Right cardiac atrium (tissue), 5 donors: ENCODE results near the gene CDK19. TPM values are rescaled to one million over a fixed set of nuclear protein-coding genes. Genes with fewer than 3 reads are reported as not detected.

ENCODE experiments used
- ATAC-seq, 2 donors: fragments of 200-7000 bp; cut with Tn5 transposase; one replicate each; pipeline versions ENCODE4 v1.8.0 to v1.9.1; 2020; ENCODE audit warnings: moderate library complexity in 2 of 2, mild to moderate bottlenecking in 1 of 2
- DNase-seq, 3 donors: peaks; one replicate each; pipeline ENCODE4 v3.0.0-alpha.2; 2020
- H3K27ac ChIP-seq: one replicate; pipeline ENCODE4 v1.5.1; 2013; ENCODE audit warnings: mild to moderate bottlenecking, low read length, control low read depth, moderate library complexity
- H3K27me3 ChIP-seq: one replicate; pipeline ENCODE4 v1.6.1; 2013; ENCODE audit not compliant: control insufficient read depth, insufficient read depth
- H3K4me1 ChIP-seq: one replicate; pipeline ENCODE4 v1.6.1; 2013; ENCODE audit warnings: low read length; ENCODE audit not compliant: control insufficient read depth, insufficient read depth
- H3K4me3 ChIP-seq: one replicate; pipeline ENCODE4 v1.5.1; 2013; ENCODE audit warnings: low read length, control low read depth
- H3K9me3 ChIP-seq: one replicate; pipeline ENCODE4 v1.6.1; 2013; ENCODE audit warnings: low read length; ENCODE audit not compliant: control insufficient read depth
- WGBS: extraction: QIAGEN DNeasy Blood & Tissue Kit; methylation state at CpG from one replicate; pipeline ENCODE4 v1.1.7; 2013; 5-methylcytosine and 5-hydroxymethylcytosine counted together
- intact Hi-C, 4 donors: fragments of 100-400 bp; cut with DNase I; formaldehyde crosslinking; loops; one replicate each; pipeline versions ENCODE4 v1.11.0 to v1.14.0; 2022 to 2023
- polyA plus RNA-seq: library from polyadenylated mRNA; stranded (reverse); fragments of 200-250 nt; gene quantifications from one replicate; pipeline ENCODE4 v1.2.3, GENCODE V29; 2013
- total RNA-seq, 4 donors: library from RNA; stranded (reverse); fragmentation: NEBNext Ultra II Directional; extraction: Animal tissue kit (Norgen Biotek cat#: 25700); gene quantifications; one replicate each; pipeline ENCODE4 v1.2.1, GENCODE V29; 2021
- donor health status: healthy with polysubstance abuse.
- donor health status: DM: no; HTN: yes; CAD: no.
- donor health status: DM: no; HTN: no; CAD: no.
- donor health status: DM: no; HTN: yes; CAD: no; lungs with severe emphysema.
- donor health status: DM: yes; HTN: yes; CAD: no.

CDK19 gene
- total and polyA plus RNA-seq, 5 donors, result 4.8 to 10.8 (median 9.8) TPM

GRCh38 chr6:110560239-110561007, 254.8 kb downstream of the CDK19 start:
- ATAC-seq (no peak), DNase-seq (no peak)
- intact Hi-C loops, result no loop called here
- 59% methylated on average over 6 of the region's 6 CpGs for WGBS
- H3K4me1 ChIP-seq, result no peaks in the 10 kb centered on the region
- no peaks in the 10 kb centered on the region for H3K9me3 ChIP-seq
- no peak overlapping the region for H3K27ac ChIP-seq
- no peaks in the 10 kb centered on the region for H3K27me3 ChIP-seq
- no peak overlapping the region for H3K4me3 ChIP-seq

Other genes with a start within 250 kb of the CDK19 start
- gene AMD1, start 59.3 kb upstream of the CDK19 start, total RNA-seq, result 10 to 100 TPM; 58.0 to 65.2 (median 63.2) TPM
- gene AMD1, start 59.3 kb upstream of the CDK19 start, polyA plus RNA-seq, result 49.9 TPM
- gene GTF3C6, start 143.2 kb upstream of the CDK19 start, total RNA-seq, result 10 to 100 TPM; 83.0 to 98.5 (median 86.5) TPM
- 129 TPM for gene GTF3C6, start 143.2 kb upstream of the CDK19 start, polyA plus RNA-seq
- gene RPF2, start 166.6 kb upstream of the CDK19 start, total RNA-seq, result 10 to 100 TPM; 21.2 to 26.7 (median 24.0) TPM
- gene RPF2, start 166.6 kb upstream of the CDK19 start, polyA plus RNA-seq, result 21.5 TPM